Activated T-helper 2 cell treated with anti-CD3 and anti-CD28 coated beads, Interferon-gamma antibody, Interleukin-2, Interleukin-4, amounts not matched to agents 10 μg/mL and 5 μg/mL and 100 μg/mL, durations not matched to agents 14 hours and 24 hours and 36 hours (primary cell): ENCODE data around the gene CLIC6. TPM values are rescaled to one million over a fixed set of nuclear protein-coding genes. Genes with fewer than 3 reads are reported as not detected.
A peak's percentile ranks its signal among the peaks of the same experiment; 100 is the strongest.

Source experiments
- DNase-seq: peaks from one replicate; pipeline ENCODE4 v3.0.0; 2021; ENCODE audit warnings: low spot score
- H3K27ac Mint-ChIP-seq: one replicate; pipeline ENCODE4 v1.8.0; 2021; ENCODE audit warnings: mixed read lengths
- H3K27me3 Mint-ChIP-seq: one replicate; pipeline ENCODE4 v1.8.0; 2021; ENCODE audit warnings: low read depth, mixed read lengths
- H3K36me3 Mint-ChIP-seq: one replicate; pipeline ENCODE4 v1.8.0; 2021; ENCODE audit warnings: low read depth, mixed read lengths
- H3K4me1 Mint-ChIP-seq: one replicate; pipeline ENCODE4 v1.8.0; 2021; ENCODE audit warnings: low read depth, mixed read lengths
- H3K4me3 Mint-ChIP-seq: one replicate; pipeline ENCODE4 v1.8.0; 2021; ENCODE audit warnings: low read depth, mild to moderate bottlenecking, moderate library complexity, mixed read lengths
- H3K9me3 Mint-ChIP-seq: one replicate; pipeline ENCODE4 v1.8.0; 2021; ENCODE audit warnings: mixed read lengths
- intact Hi-C: fragments of 100-400 bp; cut with micrococcal nuclease; formaldehyde crosslinking; loops from one replicate; pipeline ENCODE4 v1.15.1; 2023
- total RNA-seq: library from RNA; stranded (reverse); gene quantifications from 2 replicates; pipeline ENCODE4 v1.2.3, GENCODE V29; 2022

The CLIC6 gene
- total RNA-seq, 1 donor from 2014 or later = 1.0 TPM

GRCh38 chr21:34639882-34640788, 28.7 kb upstream of the CLIC6 start:
- DNase-seq = peak; percentile 24
- no peaks in the 10 kb centered on the region for H3K27me3 Mint-ChIP-seq
- H3K9me3 Mint-ChIP-seq = peaks cover 8% of the 10 kb centered on the region
- H3K36me3 Mint-ChIP-seq = peaks cover 13% of the 10 kb centered on the region
- H3K4me3 Mint-ChIP-seq = peak overlapping the region; percentile 70
- intact Hi-C loops = no loop called here
- peaks cover 34% of the 10 kb centered on the region for H3K4me1 Mint-ChIP-seq
- peak overlapping the region; percentile 96 for H3K27ac Mint-ChIP-seq

GRCh38 chr21:34640858-34641257, 27.9 kb upstream of the CLIC6 start:
- no peak for DNase-seq
- Mint-ChIP-seq H3K4me3 (peak overlapping the region; percentile 70), H3K36me3 (peaks cover 13% of the 10 kb centered on the region), H3K27ac (peak overlapping the region; percentile 96), H3K27me3 (no peaks in the 10 kb centered on the region), H3K9me3 (peaks cover 8% of the 10 kb centered on the region), H3K4me1 (peaks cover 34% of the 10 kb centered on the region)
- intact Hi-C loops = no loop called here

GRCh38 chr21:34642211-34643075, 26.4 kb upstream of the CLIC6 start:
- peaks cover 34% of the 10 kb centered on the region for H3K4me1 Mint-ChIP-seq
- no peaks in the 10 kb centered on the region for H3K27me3 Mint-ChIP-seq
- intact Hi-C loops = no loop called here
- H3K36me3 Mint-ChIP-seq = peaks cover 13% of the 10 kb centered on the region
- no peak overlapping the region for H3K4me3 Mint-ChIP-seq
- no peak overlapping the region for H3K27ac Mint-ChIP-seq
- DNase-seq = no peak
- H3K9me3 Mint-ChIP-seq = peaks cover 8% of the 10 kb centered on the region

- peaks cover 4% of the 10 kb centered on the region for H3K9me3 Mint-ChIP-seq
- H3K36me3 Mint-ChIP-seq = peaks cover 4% of the 10 kb centered on the region
- DNase-seq = no peak
- H3K4me1 Mint-ChIP-seq = peaks cover 29% of the 10 kb centered on the region
- no peak overlapping the region for H3K4me3 Mint-ChIP-seq
- intact Hi-C loops = no loop called here
- H3K27ac Mint-ChIP-seq = no peak overlapping the region
- peaks cover 6% of the 10 kb centered on the region for H3K27me3 Mint-ChIP-seq
These were observed 24.0 kb upstream of the CLIC6 start for GRCh38 chr21:34644825-34645224.

- no peak overlapping the region for H3K27ac Mint-ChIP-seq
- DNase-seq = no peak
- peaks cover 7% of the 10 kb centered on the region for H3K27me3 Mint-ChIP-seq
- peaks cover 9% of the 10 kb centered on the region for H3K4me1 Mint-ChIP-seq
- intact Hi-C loops = no loop called here
- H3K36me3 Mint-ChIP-seq = no peaks in the 10 kb centered on the region
- H3K4me3 Mint-ChIP-seq = no peak overlapping the region
- H3K9me3 Mint-ChIP-seq = peaks cover 5% of the 10 kb centered on the region
These were observed 21.2 kb upstream of the CLIC6 start for GRCh38 chr21:34647555-34647954.

GRCh38 chr21:34648739-34649297, 20.0 kb upstream of the CLIC6 start:
- intact Hi-C loops = no loop called here
- peaks cover 11% of the 10 kb centered on the region for H3K27me3 Mint-ChIP-seq
- no peak overlapping the region for H3K27ac Mint-ChIP-seq
- H3K4me3 Mint-ChIP-seq = no peak overlapping the region
- peaks cover 5% of the 10 kb centered on the region for H3K9me3 Mint-ChIP-seq
- peaks cover 4% of the 10 kb centered on the region for H3K36me3 Mint-ChIP-seq
- peaks cover 7% of the 10 kb centered on the region for H3K4me1 Mint-ChIP-seq
- no peak for DNase-seq

DNA sequence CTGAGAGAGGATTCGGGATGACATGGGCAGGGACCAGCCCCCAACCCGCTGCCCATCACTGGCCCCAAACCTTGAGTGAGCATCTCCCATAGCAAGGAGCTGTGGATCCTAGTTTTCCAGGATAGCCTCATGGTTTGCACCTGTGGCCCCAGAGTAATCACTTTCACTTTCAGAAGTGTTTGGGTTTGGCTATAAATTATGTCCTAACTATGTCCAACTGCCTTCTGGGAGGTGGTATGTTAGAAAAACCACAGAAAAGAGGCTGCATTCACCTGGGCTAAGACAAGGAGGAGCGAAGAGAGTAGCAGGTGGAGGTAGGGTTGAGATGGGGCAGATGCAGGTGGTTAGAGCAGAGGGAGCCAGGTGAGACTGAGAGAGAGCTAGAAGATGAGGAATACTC, 19.4 kb upstream of the CLIC6 start:
- Mint-ChIP-seq H3K4me3 (no peak overlapping the region), H3K27ac (no peak overlapping the region), H3K4me1 (peaks cover 7% of the 10 kb centered on the region), H3K36me3 (peaks cover 5% of the 10 kb centered on the region), H3K27me3 (peaks cover 12% of the 10 kb centered on the region), H3K9me3 (peaks cover 5% of the 10 kb centered on the region)
- DNase-seq = no peak
- intact Hi-C loops = no loop called here

GRCh38 chr21:34650861-34651431, 17.8 kb upstream of the CLIC6 start:
- no peak overlapping the region for H3K27ac Mint-ChIP-seq
- H3K27me3 Mint-ChIP-seq = peaks cover 14% of the 10 kb centered on the region
- H3K36me3 Mint-ChIP-seq = peaks cover 5% of the 10 kb centered on the region
- no peak overlapping the region for H3K4me3 Mint-ChIP-seq
- intact Hi-C loops = no loop called here
- DNase-seq = no peak
- peaks cover 7% of the 10 kb centered on the region for H3K4me1 Mint-ChIP-seq
- peaks cover 5% of the 10 kb centered on the region for H3K9me3 Mint-ChIP-seq

DNA sequence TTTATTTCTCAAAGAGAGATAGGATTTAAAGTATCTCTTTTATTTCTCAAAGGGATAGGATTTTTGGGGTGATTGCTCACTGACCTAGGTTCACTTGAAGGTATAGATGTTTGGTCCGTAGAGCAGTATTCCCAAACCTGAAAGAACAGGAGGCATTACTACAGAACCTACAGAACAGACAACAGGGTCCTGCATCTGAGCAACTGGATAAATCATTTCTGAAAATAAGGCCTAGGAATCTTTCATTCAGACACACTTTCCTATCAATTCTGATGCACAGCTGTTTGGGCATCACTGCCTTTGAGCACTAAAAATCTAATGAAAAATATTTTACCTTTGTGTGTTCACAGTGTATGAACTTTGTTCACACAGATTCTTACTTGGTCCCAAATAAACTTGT, 17.2 kb upstream of the CLIC6 start:
- Mint-ChIP-seq H3K4me3 (no peak overlapping the region), H3K27me3 (peaks cover 18% of the 10 kb centered on the region), H3K4me1 (peaks cover 7% of the 10 kb centered on the region), H3K9me3 (peaks cover 5% of the 10 kb centered on the region), H3K27ac (no peak overlapping the region), H3K36me3 (peaks cover 5% of the 10 kb centered on the region)
- intact Hi-C loops = no loop called here
- DNase-seq = no peak

DNA sequence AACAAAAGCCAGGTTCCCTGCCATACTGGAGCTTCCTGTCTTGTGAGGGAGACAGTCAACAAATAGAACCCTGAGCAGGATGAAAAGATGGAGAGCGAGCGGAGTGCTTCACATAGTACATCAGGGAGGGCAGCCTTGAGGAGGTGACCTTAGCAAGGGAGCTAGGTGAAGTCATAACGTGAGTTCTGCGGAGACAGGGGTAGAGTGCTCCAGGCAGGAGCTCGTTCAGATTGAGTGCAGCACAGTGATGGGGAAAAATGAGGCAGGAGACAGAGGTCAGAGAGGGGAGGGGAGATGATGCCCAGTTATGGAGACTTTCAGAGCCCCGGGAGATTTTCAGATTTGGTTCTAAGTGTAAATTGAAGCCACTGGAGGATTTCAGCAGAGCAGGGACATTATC, 15.3 kb upstream of the CLIC6 start:
- no peak overlapping the region for H3K4me3 Mint-ChIP-seq
- H3K36me3 Mint-ChIP-seq = peaks cover 5% of the 10 kb centered on the region
- peaks cover 7% of the 10 kb centered on the region for H3K4me1 Mint-ChIP-seq
- intact Hi-C loops = no loop called here
- no peak overlapping the region for H3K27ac Mint-ChIP-seq
- H3K9me3 Mint-ChIP-seq = peaks cover 5% of the 10 kb centered on the region
- peaks cover 26% of the 10 kb centered on the region for H3K27me3 Mint-ChIP-seq
- DNase-seq = no peak

DNA sequence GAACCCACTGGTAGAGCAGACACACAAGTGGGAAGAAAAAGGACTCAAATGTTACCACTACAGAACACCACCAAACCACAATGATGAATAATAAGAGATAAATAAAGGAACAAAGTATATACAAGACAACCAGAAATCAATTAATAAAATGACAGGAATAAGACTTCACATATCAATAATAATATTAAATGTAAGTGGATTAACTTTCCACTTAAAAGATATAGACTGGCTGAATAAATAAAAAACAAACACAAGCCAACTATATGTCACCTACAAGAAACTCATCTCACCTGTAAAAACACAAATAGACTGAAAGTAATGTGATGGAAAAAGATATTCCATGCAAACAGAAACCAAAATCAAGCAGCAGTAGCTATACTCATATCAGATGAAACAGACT, 6.9 kb upstream of the CLIC6 start:
- H3K36me3 Mint-ChIP-seq = no peaks in the 10 kb centered on the region
- H3K27ac Mint-ChIP-seq = no peak overlapping the region
- H3K4me3 Mint-ChIP-seq = no peak overlapping the region
- peaks cover 43% of the 10 kb centered on the region for H3K27me3 Mint-ChIP-seq
- no peak for DNase-seq
- H3K9me3 Mint-ChIP-seq = peaks cover 36% of the 10 kb centered on the region
- H3K4me1 Mint-ChIP-seq = peaks cover 3% of the 10 kb centered on the region
- intact Hi-C loops = no loop called here

DNA sequence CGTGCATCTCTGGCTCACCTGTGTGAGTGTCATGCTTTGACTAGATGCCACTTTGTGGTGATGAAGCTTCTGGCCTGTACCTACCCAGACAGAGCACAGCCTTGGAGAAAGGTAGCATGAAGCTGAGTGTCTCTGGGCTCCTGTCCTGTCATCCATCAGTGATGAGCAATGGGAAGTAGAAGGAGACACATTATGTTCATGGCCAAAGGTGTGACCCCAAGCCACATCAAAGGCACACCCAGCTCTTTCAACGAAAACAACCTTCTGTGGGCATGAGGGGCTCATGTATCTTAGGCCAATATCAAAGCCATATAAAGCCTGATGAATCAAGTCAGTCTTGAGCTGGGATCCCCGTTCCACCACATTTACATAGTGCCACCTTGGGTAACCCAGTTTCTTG, 1.0 kb upstream of the CLIC6 start:
- Mint-ChIP-seq H3K4me3 (no peak overlapping the region), H3K4me1 (peaks cover 3% of the 10 kb centered on the region), H3K9me3 (peaks cover 3% of the 10 kb centered on the region), H3K27ac (no peak overlapping the region), H3K36me3 (no peaks in the 10 kb centered on the region), H3K27me3 (peaks cover 62% of the 10 kb centered on the region)
- intact Hi-C loops = no loop called here
- DNase-seq = no peak
